Neutrophil (primary cell): ENCODE measurements around the gene ELMOD1.

Source experiments
- H3K27ac ChIP-seq: fragments of 200-600 bp; sonication (generic); 2 replicates; pipeline ENCODE4 v1.5.1; 2016; ENCODE audit warnings: mild to moderate bottlenecking, moderate library complexity
- H3K27me3 ChIP-seq: fragments of 200-600 bp; sonication (generic); 2 replicates; pipeline ENCODE4 v1.6.0; 2016; ENCODE audit warnings: mild to moderate bottlenecking
- H3K36me3 ChIP-seq: fragments of 200-600 bp; sonication (generic); 2 replicates; pipeline ENCODE4 v1.5.1; 2017
- H3K4me1 ChIP-seq, 2 experiments: fragments of 200-600 bp in 1 of 2; sonication (generic) in 1 of 2; 1 replicate in 1 of 2; 2 replicates in 1 of 2; pipeline versions ENCODE4 v1.5.1 to v1.6.1; 2013 to 2016; ENCODE audit warnings: low read depth in 1 of 2, low read length in 1 of 2, mild to moderate bottlenecking in 1 of 2, moderate library complexity in 1 of 2; ENCODE audit not compliant: control insufficient read depth in 1 of 2, insufficient read depth in 1 of 2
- H3K4me3 ChIP-seq, 2 experiments: fragments of 200-600 bp in 1 of 2; sonication (generic) in 1 of 2; 1 replicate in 1 of 2; 2 replicates in 1 of 2; pipeline ENCODE4 v1.5.1; 2013 to 2016; ENCODE audit warnings: low read depth in 1 of 2, low read length in 1 of 2, mild to moderate bottlenecking in 1 of 2, moderate library complexity in 1 of 2
- H3K9me3 ChIP-seq: fragments of 200-600 bp; sonication (generic); 2 replicates; pipeline ENCODE4 v1.5.1; 2016
- TF ChIP-seq, protein P1 (sequence below): fragments of 200-600 bp; sonication (generic); IDR thresholded peaks from 2 replicates; pipeline ENCODE4 v1.5.1; 2016; ENCODE audit warnings: antibody characterized with exemption

Gene ELMOD1

DNA sequence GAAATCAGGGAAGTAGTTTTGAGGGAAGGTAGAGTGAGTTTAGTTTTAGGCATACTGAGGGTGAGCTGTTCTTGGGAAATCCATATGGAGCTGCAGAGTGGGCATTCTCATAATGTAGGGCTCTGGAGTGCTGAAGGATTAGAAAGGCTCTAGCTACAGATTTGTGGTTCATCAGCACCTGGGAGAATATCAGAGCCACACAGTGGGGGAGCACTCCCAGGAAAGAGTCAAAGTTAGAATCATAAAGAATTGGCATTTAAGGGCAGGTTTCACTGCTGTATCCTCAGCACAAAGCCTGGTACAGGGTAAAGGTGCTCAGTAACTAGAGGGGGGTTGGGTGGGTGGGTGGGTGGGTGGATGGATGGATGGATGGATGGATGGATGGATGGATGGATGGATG, 68.4 kb downstream of the ELMOD1 start:
- H3K36me3 ChIP-seq = no peaks in the 10 kb centered on the region

DNA sequence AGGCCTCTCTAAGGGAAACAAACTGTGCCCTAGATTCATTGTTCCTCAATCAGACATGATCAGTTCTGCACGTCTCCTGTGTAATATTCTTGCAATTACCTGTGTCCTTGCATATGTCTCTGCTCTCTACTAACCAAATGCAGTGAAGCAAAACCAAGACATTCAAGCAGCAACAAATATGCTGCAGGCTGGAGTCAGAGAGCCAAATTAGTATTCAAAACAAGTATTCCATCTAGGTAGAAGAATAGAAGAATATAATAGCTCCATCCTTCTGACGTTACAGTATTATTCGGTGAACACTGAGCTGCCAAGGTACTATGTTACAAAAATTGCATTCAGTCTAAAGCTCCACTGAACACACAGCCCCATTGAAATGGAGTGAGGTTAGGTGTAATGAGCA, 69.1 kb downstream of the ELMOD1 start:
- TF ChIP-seq, protein P1, sequence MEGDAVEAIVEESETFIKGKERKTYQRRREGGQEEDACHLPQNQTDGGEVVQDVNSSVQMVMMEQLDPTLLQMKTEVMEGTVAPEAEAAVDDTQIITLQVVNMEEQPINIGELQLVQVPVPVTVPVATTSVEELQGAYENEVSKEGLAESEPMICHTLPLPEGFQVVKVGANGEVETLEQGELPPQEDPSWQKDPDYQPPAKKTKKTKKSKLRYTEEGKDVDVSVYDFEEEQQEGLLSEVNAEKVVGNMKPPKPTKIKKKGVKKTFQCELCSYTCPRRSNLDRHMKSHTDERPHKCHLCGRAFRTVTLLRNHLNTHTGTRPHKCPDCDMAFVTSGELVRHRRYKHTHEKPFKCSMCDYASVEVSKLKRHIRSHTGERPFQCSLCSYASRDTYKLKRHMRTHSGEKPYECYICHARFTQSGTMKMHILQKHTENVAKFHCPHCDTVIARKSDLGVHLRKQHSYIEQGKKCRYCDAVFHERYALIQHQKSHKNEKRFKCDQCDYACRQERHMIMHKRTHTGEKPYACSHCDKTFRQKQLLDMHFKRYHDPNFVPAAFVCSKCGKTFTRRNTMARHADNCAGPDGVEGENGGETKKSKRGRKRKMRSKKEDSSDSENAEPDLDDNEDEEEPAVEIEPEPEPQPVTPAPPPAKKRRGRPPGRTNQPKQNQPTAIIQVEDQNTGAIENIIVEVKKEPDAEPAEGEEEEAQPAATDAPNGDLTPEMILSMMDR = no peak
- no peaks in the 10 kb centered on the region for H3K4me1 ChIP-seq
- H3K4me3 ChIP-seq = no peak overlapping the region
- H3K27me3 ChIP-seq = no peaks in the 10 kb centered on the region
- H3K9me3 ChIP-seq = no peaks in the 10 kb centered on the region
- no peaks in the 10 kb centered on the region for H3K36me3 ChIP-seq
- H3K27ac ChIP-seq = no peak overlapping the region

More for the DNA sequence above, 68.4 kb downstream of the ELMOD1 start:
- Histone ChIP-seq H3K9me3 (no peaks in the 10 kb centered on the region), H3K4me3 (no peak overlapping the region), H3K27me3 (no peaks in the 10 kb centered on the region), H3K27ac (no peak overlapping the region), H3K4me1 (no peaks in the 10 kb centered on the region)
- TF ChIP-seq, protein P1 = no peak

DNA sequence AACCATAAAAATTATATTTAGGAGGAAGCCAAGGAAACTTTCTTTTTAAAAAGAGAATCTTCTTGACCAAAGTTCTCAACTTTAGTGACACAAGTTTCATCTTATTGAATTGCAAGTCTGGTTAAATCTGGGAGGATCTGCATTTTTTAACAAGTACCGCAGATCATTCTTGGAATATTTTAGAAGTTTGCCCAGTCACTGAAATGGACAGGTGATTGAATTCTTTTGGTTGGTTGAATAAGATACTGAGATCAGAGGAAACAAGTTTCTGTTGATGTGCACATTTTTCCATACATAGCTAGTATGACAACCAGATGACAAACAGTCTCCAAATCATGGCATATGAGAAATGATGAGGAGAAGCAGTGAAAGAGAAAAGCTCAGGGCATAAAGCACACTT, 70.7 kb downstream of the ELMOD1 start:
- Histone ChIP-seq H3K4me3 (no peak overlapping the region), H3K9me3 (no peaks in the 10 kb centered on the region), H3K36me3 (no peaks in the 10 kb centered on the region), H3K27ac (no peak overlapping the region), H3K27me3 (no peaks in the 10 kb centered on the region), H3K4me1 (no peaks in the 10 kb centered on the region)
- TF ChIP-seq, protein P1 = no peak

DNA sequence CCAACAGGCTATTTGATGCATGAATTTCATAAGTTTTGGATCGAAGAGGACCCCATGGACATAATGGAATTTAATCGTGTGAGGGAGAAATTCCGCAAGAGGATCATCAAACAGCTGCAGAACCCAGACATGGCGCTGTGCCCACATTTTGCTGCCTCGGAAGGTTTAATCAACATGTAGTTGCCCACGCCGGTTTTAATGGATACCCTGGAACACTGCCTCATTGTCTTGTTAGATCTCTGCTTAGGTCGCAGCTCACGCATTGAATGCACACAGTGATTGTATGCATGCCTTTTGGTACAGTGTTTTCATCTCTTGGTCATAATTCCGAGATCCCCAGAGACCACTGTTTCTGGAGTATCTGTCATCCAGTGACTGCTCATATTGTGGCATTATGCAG, 74.1 kb downstream of the ELMOD1 start:
- TF ChIP-seq, protein P1 = no peak
- Histone ChIP-seq H3K4me1 (no peaks in the 10 kb centered on the region), H3K4me3 (no peak overlapping the region), H3K9me3 (no peaks in the 10 kb centered on the region), H3K27me3 (no peaks in the 10 kb centered on the region), H3K36me3 (no peaks in the 10 kb centered on the region), H3K27ac (no peak overlapping the region)

DNA sequence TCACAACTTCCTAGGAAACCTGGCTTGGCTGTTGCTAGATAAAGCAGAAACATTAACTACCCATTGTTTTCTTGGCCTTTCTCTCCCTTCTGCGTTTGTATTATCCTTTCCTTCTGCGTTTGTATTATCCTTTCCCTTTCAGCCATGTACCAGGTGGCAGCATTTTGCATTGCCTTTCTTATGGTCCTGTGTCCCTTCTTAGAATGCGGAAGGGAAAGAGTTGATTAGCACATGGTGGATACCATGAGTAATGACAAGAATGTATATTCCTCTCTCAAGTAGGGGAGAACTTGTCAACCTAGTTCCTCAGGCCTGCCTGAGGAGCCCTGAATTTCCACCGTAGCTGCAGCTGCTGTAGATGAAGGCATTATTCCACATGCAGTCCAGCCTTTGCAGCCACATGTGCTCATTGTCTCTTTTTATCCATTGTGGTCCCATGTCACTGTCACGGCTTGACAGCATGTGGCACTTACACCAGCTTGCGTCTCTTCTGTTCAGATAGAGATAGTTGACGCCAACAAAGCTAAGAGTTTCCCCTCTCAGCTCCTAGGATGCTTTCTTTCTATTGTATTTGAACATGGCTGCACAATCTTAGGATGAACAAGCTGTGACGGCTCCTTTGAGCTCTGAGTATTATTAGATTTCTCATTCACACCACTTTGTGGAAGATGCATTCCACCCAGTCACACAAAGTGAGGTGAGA, 76.1 kb downstream of the ELMOD1 start:
- no peaks in the 10 kb centered on the region for H3K36me3 ChIP-seq
- no peaks in the 10 kb centered on the region for H3K9me3 ChIP-seq
- H3K27me3 ChIP-seq = no peaks in the 10 kb centered on the region
- TF ChIP-seq, protein P1 = no peak
- no peak overlapping the region for H3K4me3 ChIP-seq
- H3K4me1 ChIP-seq = no peaks in the 10 kb centered on the region
- H3K27ac ChIP-seq = no peak overlapping the region
